Body of pancreas (tissue), 4 donors: ENCODE data around the gene MRTFB.

ENCODE experiments used
- POLR2A ChIP-seq, 3 donors: fragments of 450-650 bp; IDR thresholded peaks; one replicate each; pipeline ENCODE4 v1.6.1; 2016; ENCODE audit warnings: antibody characterized with exemption in 3 of 3, mild to moderate bottlenecking in 2 of 3
- TF ChIP-seq, protein P1 (sequence below), 7 experiments: fragments of 450-650 bp in 4 of 7; fragments of 200-600 bp in 3 of 7; sonication (generic) in 3 of 7; IDR thresholded peaks; one replicate each; pipeline ENCODE4 v1.5.1; 2016 to 2019; ENCODE audit warnings: antibody characterized with exemption in 7 of 7

DNA sequence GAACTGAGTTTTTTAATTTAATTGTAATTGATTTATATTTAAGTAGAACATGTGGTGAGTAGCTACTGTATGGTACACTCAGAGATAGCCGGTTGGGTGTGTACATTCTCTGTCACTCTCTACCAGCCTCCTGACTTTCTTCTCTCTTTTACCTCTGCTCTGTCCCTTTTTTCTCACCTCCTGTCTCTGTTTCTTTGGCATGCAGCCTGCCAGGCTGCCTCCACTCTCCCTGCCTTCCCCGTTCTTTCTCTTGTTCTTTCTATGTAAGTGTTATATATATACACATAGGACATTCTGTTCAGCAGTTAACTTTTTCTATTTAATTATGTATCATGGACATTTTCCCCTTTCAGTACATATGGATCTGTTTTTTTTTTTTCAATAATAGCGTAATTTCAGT lies 50.8 kb downstream of the MRTFB start:
- no peak for TF ChIP-seq POLR2A (IDR thresholded peaks at IDR 0.05)
- TF ChIP-seq, protein P1, sequence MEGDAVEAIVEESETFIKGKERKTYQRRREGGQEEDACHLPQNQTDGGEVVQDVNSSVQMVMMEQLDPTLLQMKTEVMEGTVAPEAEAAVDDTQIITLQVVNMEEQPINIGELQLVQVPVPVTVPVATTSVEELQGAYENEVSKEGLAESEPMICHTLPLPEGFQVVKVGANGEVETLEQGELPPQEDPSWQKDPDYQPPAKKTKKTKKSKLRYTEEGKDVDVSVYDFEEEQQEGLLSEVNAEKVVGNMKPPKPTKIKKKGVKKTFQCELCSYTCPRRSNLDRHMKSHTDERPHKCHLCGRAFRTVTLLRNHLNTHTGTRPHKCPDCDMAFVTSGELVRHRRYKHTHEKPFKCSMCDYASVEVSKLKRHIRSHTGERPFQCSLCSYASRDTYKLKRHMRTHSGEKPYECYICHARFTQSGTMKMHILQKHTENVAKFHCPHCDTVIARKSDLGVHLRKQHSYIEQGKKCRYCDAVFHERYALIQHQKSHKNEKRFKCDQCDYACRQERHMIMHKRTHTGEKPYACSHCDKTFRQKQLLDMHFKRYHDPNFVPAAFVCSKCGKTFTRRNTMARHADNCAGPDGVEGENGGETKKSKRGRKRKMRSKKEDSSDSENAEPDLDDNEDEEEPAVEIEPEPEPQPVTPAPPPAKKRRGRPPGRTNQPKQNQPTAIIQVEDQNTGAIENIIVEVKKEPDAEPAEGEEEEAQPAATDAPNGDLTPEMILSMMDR (IDR thresholded peaks at IDR 0.05), result no peak
